ENCODE data around the gene TBC1D2.

Gene TBC1D2

DNA sequence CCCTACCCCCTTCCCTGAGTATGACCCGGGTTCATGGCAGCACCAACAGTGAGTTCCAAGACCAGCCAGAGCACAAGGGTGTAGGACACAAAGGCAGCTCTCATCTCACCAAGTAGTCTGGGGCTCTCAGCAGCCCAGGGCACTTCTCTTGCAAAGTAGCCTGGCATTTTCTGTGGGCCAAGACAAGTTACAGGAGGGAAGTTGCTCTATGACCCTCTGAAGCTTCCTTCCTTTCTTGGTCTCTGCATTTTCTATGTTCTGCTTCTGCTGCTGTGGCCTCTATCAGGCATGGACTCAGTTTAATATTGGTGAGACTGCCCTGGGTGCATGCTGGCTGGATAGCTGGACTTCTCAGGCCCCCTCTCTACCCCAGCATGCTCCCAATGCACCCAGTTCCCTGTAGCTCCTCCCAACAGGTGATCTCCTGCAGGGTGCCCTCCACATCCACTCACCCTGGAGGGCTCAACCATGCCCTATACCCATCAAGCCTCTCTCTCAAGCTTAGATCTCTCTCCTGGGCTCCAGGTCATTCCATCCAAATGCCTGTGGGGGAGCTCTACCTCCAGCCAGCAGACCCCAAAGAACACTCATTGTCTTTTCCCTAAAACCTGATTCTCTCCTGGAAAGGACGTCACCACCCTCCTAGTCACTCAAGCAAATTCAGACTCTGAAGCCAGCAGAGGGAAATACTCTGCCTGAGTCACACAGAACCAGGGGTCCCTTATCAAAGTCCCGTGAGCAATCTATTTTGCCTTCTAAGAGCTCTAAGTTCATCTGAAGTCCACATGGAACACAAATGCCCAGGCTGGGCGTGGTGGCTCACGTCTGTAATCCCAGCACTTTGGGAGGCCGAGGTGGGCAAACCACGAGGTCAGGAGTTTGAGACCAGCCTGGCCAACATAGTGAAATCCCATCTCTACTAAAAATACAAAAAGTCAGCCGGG is 13.8 kb downstream of the TBC1D2 start:
- no peak for DNase-seq (ENCODE audit: low read depth in 2 of 2)

DNA sequence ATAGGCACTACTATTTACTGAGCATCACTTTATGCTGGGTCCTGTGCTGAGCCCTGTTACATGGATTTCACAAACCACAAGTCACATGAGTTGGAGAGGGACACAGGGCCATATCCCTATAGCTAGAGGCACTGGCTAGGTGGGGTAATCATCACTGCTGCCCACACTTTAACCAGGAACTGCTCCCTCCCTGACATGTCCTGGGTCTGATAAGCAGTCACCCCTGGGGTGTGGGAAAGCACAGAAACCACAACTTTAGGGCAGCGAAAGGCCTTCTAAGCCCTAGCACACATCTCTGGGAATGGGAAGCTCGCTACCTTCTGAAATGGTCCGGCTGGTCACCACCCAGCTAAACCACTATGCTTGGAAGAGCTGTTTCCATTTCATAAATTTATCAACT is 15.0 kb downstream of the TBC1D2 start:
- no peak for DNase-seq (ENCODE audit: low read depth in 2 of 2)

DNA sequence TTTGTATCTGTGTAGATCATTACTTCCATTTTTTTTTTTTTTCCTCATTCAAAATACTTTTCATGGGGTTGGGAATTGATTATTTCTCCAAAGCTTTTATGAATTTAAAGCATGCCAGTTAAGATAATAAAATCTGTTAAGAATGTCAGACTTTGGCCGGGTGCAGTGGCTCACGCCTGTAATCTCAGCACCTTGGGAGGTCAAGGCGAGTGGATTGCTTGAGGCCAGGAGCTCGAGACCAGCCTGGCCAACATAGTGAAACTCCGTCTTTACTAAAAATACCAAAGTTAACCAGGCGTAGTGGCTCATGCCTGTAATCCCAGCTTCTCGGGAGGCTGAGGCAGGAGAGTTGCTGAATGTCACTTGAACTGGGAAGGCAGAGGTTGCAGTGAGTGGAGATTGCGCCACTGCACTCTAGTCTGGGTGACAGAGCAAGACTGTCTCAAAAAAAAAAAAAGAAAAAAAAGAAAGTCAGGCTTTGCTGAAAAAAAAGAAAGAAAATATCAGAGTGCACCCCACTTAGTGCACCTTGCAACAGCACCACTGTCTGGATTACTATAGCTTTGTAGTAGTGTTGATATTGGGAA is 18.5 kb downstream of the TBC1D2 start:
- DNase-seq (ENCODE audit: low read depth in 2 of 2): no peak

DNA sequence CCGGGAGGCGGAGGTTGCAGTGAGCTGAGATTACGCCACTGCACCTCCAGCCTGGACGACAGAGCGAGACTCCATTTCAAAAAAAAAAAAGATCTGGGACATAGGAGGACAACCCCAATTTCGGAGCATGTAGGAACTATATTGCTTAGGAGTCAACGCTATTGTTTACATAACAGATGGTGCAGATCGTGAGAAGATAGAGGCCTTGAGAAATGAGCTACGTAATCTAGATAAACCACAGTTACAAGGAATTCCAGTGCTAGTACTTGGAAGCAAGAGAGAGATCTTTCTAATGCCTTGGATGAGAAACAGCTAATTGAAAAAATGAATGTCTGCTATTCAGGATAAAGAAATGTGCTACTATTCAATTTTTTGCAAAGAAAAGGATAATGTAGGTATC is 20.3 kb downstream of the TBC1D2 start:
- DNase-seq (ENCODE audit: low read depth in 2 of 2): no peak

DNA sequence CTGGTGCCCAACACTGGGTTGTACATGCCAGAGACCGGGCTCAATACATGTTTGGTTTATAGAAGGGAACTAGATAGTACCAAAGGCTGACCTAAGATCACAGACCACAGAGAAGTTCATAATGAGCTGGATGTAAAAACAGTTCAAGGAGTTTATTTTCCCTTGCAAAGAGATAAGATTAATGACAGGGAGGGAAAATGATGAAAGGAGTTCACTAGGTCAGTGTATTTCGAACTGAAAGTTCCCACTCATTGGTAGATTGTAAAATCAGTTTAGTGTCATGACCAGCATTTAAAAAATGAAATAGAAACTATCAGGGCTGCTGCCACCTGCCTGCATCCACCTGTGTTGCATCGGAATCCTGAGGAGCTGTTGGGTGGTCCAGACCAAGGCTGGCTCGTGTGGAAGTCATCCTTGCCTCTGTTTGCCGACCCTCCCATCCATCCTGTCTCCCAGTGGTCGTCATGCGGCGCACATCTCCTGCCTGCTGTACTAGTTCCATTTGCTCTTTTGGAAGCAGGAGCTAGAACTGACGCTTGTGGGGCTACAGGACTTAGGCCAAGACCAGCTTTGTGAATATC is 21.1 kb downstream of the TBC1D2 start:
- no peak for DNase-seq (ENCODE audit: low read depth in 2 of 2)

DNA sequence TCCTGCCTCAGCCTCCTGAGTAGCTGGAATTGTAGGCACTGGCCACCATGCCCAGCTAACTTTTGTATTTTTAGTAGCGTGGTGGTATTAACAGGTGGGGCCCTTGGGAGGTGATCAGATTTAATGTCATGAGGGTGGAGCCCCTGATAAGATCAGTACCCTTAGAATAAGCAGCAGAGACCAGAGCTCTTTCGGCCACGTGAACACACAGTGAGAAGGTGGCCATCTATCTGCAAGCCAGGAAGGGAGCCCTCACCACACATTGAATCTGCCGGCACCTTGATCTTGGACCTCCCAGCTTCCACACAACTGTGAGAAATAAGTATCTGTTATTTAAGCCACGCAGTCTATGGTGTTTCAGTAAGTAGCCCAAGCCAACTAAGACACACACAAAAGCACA is 22.5 kb downstream of the TBC1D2 start:
- no peak for DNase-seq (ENCODE audit: low read depth in 2 of 2)

DNA sequence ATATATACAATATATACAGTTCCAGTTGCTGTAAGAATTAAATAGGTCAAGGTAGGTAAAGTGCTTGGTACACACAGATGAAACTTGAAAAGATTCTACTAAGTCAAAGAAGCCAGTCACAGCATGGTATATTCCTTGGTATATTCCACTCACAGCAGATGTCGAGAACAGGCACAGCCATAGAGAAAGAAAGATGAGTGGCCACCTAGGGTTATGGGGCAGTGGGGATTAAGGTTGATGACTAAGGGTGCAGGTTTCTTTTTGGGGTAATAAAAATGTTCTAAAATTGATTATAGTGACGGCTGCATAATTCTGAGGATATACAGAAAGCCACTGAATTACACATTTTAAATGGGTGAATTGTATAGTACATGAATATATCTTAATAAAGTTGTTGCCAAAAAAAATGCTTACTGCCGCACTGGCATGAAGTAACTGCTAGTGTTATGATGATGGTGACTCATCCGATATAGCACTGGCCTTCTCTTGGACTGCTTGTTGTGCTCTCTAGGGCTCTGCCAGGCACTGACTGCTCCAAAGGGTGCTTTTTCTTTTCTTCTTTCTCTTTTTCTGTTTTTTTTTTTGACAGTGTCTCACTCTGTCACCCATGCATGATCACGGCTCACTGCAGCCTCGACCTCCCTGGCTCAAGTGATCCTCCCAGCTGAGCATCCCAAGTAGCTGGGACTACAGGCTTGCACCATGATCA is 23.5 kb downstream of the TBC1D2 start:
- DNase-seq (ENCODE audit: low read depth in 2 of 2): peak; percentile 46 to 53

DNA sequence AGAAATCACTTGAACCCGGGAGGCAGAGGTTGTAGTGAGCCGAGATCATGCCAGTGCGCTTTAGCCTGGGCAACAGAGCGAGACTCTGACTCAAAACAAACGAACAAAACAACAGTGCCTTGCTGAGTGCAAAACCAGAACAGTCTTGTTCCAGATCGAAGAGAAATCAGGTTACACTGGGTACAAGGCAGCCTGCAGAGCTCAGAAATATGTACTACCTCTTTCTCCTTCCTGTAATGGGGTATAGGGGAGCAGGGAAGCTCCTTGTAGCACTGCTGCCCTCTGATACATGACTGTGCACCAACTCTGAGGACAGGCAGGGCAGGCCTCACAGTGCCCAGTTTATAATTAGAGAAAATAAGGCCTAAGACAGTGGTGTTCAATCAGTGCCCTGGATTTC is 24.7 kb downstream of the TBC1D2 start:
- DNase-seq (ENCODE audit: low read depth in 2 of 2): no peak

DNA sequence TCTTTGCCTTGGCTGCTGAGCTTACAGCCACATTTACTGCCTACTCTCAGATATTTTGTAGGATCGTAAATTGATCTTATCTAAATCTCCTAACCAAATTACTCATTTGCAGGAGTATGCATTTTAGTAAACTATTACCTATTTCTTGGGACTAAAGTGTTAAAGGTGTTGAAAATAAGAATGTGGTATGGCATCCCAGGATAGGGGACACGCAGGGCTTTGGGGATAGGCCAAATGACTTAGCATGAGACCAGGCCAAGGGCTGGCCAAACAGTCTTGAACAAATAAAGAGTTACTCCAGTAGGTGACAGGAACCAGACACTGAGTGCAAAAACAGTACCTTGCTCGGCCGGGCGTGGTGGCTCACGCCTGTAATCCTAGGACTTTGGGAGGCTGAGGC is 25.1 kb downstream of the TBC1D2 start:
- no peak for DNase-seq (ENCODE audit: low read depth in 2 of 2)

DNA sequence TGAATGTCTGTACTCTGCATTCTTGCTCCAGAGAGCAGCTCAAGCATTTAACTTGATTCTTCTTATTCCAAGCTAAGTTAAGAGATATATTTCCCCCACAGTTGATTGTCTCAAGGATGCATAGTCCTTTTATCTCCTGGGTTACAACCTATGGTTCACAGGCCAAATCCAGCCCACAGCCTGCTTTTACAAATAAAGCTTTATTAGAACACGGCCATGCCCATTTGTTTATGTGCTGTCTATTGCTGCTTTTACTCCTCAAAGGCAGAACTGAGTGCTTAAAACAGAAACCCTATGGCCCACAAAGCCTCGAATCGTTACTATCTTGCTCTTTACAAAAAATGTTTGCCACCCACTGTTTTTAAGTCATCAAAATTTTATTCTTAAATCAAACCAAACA is 25.8 kb downstream of the TBC1D2 start:
- DNase-seq (ENCODE audit: low read depth in 2 of 2): no peak

DNA sequence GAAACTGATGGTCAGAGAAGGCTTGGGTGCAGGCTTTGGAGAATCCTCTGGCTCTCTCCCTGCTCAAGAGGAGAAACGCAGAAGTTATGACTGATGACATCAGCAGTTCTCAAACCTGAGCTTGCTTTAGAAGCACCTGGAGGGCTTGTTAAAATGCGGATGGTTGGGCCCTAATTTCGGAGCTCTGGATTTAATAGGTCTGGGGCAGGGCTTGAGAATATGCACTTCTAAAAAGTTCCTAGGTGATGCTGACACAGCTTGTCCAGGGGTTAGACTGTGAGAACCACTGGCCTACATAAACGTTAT is 26.4 kb downstream of the TBC1D2 start:
- no peak for DNase-seq (ENCODE audit: low read depth in 2 of 2)

DNA sequence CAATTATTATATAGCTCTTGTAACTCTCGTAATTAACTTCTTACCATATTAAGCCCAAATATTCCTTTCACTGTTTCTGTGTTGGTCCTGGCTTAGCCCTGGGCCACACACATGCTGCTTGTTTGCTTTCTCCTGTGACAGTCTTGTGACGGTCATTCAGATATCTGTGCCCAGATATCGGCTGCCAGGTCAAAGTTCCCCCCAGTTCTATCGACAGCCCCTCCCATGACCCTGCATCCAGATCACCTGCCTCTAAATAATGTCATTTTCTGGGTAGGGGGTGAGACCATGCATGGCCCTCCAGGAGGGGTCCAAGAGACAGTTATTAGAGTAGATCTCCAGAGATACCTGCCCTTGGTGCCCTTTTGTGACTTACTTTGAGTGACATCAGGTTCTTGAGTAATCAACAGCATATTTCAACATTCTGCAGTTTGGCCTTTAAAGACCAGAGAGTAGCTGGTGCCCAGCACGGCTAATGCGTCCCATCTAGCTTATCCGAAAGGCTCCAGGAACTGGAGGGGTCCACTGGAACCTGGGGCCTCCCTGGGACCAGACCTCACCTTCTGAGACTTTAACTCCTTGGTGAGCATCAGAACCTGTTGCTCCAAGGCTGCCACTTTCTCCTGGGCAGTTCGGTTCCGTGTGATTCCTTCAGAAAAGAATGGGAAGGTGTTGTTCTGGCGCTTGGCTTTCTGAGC is 26.9 kb downstream of the TBC1D2 start:
- DNase-seq (ENCODE audit: low read depth in 2 of 2): no peak

DNA sequence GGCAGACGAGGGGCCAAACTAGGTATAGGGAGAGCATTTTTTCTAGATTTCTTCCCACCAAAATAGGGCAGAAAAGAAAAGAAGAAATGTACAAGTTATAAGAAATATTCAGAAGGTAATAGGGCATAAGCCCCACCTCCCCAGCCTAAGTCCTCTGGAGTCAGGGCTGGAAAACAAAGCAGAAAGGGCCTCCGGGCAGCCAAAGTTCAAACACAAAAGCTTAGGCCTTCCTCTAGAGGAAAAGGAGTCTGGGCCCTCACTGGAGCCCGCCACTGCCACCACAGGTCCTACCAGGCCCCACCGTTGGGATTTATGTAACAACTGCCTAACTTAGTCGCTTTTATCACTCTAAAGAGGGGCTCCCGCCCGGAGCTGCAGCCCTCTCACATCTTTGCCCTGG is 27.6 kb downstream of the TBC1D2 start:
- no peak for DNase-seq (ENCODE audit: low read depth in 2 of 2)

DNA sequence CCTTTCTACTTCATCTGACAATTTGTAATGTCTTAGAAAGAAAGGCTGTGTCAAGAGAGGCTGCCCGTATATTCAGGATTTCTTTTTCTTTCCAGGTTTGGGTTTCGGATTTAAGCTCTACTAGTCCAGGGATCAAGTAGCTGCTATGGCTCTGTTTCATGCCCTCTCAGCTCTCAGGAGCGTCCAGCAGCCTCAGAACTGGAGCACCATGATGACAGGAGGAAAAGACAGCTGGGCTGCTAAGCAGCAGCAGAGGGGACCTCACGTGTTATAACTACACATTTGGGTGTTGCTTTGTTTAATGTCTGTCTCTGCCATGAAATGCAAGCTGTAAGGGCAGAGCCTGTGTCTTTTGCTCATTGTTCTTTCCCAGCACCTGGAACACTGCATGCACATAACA is 28.5 kb downstream of the TBC1D2 start:
- no peak for DNase-seq (ENCODE audit: low read depth in 2 of 2)

DNA sequence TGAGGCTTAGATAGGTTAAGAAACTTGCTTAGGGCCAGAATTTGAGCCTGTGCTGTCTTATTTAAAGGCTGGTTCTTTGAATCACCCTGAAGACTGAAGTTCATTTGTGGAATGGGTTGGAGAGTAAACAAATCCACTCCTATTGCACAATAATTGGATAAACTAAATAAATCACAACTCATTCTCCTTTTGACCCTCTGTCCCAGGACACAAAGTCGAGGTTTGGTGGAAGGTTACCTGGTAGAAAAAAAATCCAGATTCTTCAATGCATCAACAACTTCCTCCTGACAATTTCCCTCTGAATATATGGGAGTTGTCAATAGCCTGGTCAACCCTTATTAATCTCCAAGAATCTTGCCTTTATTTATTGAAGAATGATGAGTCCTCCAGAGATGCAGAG is 28.9 kb downstream of the TBC1D2 start:
- DNase-seq (ENCODE audit: low read depth in 2 of 2): no peak

DNA sequence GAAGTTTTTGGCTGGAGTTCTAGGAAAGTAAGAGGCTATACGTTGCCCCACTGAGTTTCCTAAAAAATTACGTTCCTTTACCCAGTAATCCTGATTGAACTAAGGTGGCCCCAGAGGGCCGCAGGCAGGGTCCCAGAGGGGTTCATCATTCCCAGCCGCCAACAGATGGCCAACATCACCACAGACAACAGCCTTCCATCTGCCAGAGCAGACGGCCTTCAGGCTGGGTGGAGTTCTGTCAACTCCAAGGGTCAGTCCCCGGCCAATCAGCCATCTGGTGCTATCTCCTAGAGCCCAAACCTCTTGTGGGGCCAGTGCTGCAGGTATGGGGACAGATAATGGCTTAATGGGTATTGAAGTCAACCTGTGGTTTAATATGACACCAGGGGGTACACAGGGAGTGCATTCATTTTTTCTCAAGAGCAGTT is 30.4 kb downstream of the TBC1D2 start:
- DNase-seq (ENCODE audit: low read depth in 2 of 2): no peak

DNA sequence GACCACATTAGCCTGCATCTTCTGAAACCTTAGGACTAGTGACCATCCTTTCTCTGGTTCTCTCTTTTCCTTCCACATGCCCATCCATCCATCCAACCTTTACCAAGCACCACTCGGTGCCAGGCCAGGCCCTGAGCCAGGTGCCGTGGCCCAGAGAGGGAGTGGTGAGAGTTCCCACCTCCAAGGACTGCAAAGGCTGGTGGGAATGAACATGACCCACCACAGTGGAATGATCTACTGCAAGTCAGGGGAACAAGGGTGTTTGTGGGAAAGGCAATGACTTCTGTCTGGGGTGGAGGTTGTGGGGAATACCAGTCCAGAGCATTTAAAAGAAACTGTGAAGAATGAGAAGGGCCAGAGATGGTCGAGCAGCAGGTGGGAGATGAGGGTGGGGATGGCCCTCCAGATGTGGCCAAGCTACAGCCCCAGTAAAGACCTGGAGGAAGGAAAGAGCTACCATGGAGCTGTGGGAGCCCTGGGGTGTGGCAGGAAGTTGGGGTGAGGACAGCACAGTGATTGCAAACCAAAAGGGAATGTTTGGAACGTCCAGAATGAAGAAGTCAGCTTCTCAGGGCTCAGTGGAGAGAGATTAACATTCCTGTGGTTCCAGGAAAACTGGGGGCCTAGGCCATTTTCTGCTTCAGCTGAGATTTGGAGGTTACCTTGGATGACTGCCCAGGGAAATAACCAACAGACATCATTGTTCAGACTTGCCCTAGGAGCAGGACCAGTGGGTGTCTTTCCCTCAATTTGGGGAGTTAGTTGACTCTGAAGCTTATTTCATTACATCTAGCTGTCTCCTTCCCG is 32.4 kb downstream of the TBC1D2 start:
- peak; percentile 99 for DNase-seq (ENCODE audit: low read depth in 2 of 2)

DNA sequence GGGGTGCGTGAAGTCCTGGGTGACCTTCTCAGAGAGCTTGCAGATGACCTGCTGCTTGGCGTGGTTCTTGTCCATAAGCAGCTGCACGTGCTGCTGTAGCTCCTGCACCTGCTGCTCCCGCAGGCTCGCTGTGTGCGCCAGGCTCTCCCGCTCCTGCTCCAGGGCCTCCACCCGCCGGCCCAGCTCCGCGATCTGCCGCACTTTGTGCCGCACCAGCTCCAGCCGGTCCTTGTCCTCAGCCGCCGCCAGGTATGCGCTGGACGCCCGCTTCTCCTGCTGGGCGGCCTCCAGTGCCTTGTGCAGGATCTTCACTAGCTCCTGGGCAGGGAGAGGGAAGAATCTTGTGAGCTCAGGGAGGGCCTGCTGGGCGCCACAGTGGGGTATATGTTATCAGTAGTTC is 34.5 kb downstream of the TBC1D2 start:
- DNase-seq (ENCODE audit: low read depth in 2 of 2): no peak

DNA sequence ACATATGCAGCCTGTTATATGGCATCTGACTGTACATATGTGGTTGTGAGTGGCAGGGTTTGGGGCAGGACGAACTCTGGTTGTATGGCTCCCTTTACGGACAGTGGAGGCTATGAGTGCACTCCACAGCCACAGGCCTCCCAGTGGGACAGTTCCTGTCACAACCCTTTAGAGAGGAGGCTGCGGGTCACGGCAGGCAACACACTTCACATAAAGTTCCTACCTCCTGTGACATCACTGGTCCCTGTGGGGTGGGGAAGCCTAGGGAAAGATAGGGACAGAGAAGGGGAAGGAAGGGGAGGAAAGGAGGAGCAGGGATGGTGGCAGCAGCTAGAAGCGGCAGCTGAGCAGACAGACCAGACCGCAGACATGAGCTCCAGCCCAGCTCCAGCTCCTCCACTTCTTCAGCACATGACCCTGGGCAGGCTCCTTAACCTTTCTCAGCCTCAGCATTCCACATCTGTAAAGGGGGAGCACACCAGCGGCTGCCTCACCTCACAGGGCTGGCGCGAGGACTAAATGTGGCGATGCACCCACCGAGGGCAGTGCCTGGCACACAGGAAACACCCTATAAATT is 35.6 kb downstream of the TBC1D2 start:
- no peak for DNase-seq (ENCODE audit: low read depth in 2 of 2)

DNA sequence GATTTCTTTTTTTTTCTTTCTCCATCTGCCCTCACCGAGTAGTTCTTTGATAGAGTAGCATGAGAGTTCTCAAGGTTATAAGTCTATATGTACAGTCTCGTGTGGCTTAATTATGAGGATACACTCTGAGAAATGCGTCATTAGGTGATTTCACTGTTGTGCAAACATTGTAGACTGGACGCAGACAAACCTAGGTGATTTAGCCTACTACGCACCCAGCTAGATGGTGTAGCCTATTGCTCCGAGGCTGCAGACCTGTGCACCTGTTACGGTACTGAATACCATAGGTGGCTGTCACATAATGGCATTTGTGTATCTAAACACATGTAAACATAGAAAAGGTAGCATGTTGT is 36.1 kb downstream of the TBC1D2 start:
- no peak for DNase-seq (ENCODE audit: low read depth in 2 of 2)
